ENCODE measurements around the gene B4GALNT3. TPM values are rescaled to one million over a fixed set of nuclear protein-coding genes. Genes with fewer than 3 reads are reported as not detected.

The B4GALNT3 gene
- total RNA-seq, 1 experiment from 2014 or later: 23.3 TPM

DNA sequence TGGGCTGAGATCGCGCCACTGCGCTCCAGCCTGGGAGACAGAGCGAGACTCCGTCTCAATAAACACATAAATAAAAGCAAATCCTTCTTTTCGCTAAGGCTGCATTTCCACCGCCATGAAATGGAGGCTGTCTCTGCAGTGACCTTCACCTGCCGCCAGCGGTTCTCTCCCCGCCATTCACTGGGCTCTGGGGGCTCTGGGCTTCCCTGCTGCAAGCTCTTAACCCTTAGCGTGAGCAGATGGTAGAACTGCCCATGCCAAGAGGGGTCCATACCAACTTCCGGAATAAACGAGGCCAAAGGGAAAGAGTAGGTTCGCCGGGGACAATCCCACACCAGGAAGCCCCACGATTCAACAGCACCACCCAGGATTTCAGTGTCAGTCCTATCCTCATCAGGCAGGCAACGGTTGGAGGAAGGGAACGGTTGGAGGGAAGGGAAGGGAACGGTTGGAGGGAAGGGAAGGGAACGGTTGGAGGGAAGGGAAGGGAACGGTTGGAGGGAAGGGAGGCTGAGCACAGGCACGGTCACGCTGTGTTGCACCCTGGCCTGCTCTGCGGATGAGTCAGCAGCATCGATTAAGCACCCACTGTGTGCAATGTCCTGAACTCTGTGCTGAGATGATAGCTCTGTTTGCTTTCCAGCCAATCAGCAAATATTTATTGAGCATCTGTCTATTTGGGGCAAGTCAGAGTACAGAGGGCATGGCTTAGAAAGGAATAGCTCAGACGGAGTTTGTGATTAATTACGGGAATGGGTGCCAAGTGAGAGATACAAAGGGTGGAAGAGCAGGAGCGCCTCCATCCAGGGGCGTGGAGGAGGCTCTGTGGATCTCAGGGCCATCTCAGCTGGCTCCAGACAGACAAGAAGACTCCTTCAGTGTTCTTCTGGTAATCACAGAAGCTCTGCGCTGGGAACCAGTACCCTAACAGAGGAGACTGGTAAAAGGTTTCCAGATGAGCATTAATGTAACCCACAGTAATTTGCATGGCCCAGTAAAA lies 125.6 kb downstream of the B4GALNT3 start:
- Histone ChIP-seq H2BK5ac (ENCODE audit: insufficient read length, low read length) (no peak overlapping the region), H3T11ph (ENCODE audit: low read length) (no peak overlapping the region), H3K18ac (ENCODE audit: insufficient read length, low read depth, low read length) (no peak overlapping the region), H3K9ac (ENCODE audit: extremely low read depth, insufficient read length, low read length) (no peak overlapping the region), H3K14ac (ENCODE audit: insufficient read depth, low read length) (no peak overlapping the region), H2BK20ac (ENCODE audit: low read depth, low read length, poor library complexity, severe bottlenecking) (no peak overlapping the region), H3K4ac (ENCODE audit: low read depth, low read length) (no peak overlapping the region), H4K91ac (ENCODE audit: insufficient read length, low read depth, low read length) (no peak overlapping the region), H3K56ac (ENCODE audit: insufficient read length, low read depth, low read length) (no peak overlapping the region), H3K27me3 (ENCODE audit: insufficient read depth, low read length) (no peaks in the 10 kb centered on the region), H3K9me3 (ENCODE audit: control insufficient read depth, low read depth, low read length) (no peaks in the 10 kb centered on the region), H2BK12ac (ENCODE audit: insufficient read length, low read depth, low read length) (no peak overlapping the region), H4K8ac (replicated peaks; ENCODE audit: insufficient read length, low read depth, low read length) (no peak overlapping the region), H3K79me1 (ENCODE audit: insufficient read depth, low read depth, low read length, poor library complexity, severe bottlenecking) (no peaks in the 10 kb centered on the region), H4K20me1 (ENCODE audit: control insufficient read depth, insufficient read depth, insufficient read length) (no peaks in the 10 kb centered on the region), H3K79me2 (ENCODE audit: insufficient read depth, low read length) (no peaks in the 10 kb centered on the region), H2BK15ac (ENCODE audit: low read depth, low read length) (no peak overlapping the region), H2BK120ac (ENCODE audit: low read depth, low read length, poor library complexity, severe bottlenecking) (no peak overlapping the region), H2AFZ (ENCODE audit: low read length) (no peak overlapping the region), H2AK5ac (ENCODE audit: insufficient read length, low read length) (no peak overlapping the region), H3K4me1 (ENCODE audit: insufficient read depth, low read length) (no peaks in the 10 kb centered on the region), H3K4me2 (ENCODE audit: insufficient read depth, insufficient read length, low read length) (no peak overlapping the region), H3K23me2 (ENCODE audit: insufficient read length, low read depth, low read length, poor library complexity, severe bottlenecking) (no peaks in the 10 kb centered on the region), H4K5ac (ENCODE audit: insufficient read length, low read depth, low read length) (no peak overlapping the region), H3K23ac (ENCODE audit: insufficient read length, low read depth, low read length) (no peak overlapping the region), H3K27ac (ENCODE audit: insufficient read length, low read depth, low read length) (no peak overlapping the region)
- Mint-ChIP-seq H3K4me1 (peaks cover 0 to 8% of the 10 kb centered on the region in 2 experiments; a peak in 2 of 4 replicates), H3K9me3 (no peaks in the 10 kb centered on the region; a peak in 4 of 5 replicates), H3K27me3 (ENCODE audit: low read depth) (peaks cover 4% of the 10 kb centered on the region), H3K4me3 (no peak overlapping the region), H3K36me3 (ENCODE audit: insufficient read depth in 1 of 3, low read depth in 3 of 3) (no peaks in the 10 kb centered on the region), H3K27ac (no peak overlapping the region; a peak in 1 of 7 replicates)
- DNase-seq: peak; percentile 24
- TF ChIP-seq, protein P1, sequence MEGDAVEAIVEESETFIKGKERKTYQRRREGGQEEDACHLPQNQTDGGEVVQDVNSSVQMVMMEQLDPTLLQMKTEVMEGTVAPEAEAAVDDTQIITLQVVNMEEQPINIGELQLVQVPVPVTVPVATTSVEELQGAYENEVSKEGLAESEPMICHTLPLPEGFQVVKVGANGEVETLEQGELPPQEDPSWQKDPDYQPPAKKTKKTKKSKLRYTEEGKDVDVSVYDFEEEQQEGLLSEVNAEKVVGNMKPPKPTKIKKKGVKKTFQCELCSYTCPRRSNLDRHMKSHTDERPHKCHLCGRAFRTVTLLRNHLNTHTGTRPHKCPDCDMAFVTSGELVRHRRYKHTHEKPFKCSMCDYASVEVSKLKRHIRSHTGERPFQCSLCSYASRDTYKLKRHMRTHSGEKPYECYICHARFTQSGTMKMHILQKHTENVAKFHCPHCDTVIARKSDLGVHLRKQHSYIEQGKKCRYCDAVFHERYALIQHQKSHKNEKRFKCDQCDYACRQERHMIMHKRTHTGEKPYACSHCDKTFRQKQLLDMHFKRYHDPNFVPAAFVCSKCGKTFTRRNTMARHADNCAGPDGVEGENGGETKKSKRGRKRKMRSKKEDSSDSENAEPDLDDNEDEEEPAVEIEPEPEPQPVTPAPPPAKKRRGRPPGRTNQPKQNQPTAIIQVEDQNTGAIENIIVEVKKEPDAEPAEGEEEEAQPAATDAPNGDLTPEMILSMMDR (conservative IDR thresholded peaks at IDR 0.05): no peak
- no CpG with 5 or more reads among the region's 30 CpGs for WGBS (ENCODE audit: extremely low coverage, insufficient read length, low lambda C conversion rate)

All from H9 (cell line).